GDM1 (cell line): ENCODE data around the gene ROMO1.

Experiments
- DNase-seq: peaks from one replicate; lab custom pipeline; 2025; lab: John Stamatoyannopoulos, UW

The ROMO1 gene

DNA sequence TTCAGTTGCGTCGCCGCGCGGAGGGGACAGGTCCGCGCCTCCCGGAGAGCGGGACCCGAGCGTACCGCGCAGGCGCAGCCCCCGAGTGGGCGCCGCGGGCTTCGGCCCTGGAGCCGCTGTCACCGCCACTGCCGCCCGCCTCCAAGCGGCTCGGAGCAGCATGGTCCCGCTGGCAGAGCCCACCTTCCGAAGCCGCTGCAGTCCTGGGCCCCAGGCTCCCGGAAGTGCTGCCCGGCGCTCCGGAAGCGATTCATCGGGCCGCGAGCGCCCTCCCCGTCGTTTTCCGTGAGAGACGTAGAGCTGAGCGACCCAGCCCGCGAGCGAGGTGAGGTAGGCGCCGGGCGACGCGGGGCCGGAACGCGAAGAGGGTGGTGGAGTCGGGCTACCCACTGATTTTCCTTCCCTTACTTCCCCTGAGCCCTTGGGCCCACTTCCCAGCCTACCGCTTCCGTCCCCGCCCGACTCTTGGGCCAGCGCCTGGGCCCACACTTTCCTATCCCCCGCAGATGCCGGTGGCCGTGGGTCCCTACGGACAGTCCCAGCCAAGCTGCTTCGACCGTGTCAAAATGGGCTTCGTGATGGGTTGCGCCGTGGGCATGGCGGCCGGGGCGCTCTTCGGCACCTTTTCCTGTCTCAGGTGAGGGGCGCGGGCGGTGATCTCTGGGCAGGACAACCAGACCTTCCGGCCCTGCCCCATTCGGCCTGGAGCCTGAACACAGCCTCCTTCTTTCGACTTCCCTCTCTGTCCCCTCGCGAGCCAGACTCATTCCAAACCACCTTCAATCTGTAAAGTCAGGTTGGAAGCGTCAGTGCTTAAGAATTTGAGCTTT, at the start of gene ROMO1, which contains the start of gene NFS1:
Gene ROMO1, plus strand, starts transcription at position 279 of the 830 bp plus-strand sequence. Its CDS starts 228 bp downstream, at position 507.
Gene NFS1, minus strand, starts transcription at position 226 of the 830 bp plus-strand sequence. Its CDS starts 64 bp downstream, at position 162.
- peak; percentile 79 for DNase-seq

DNA sequence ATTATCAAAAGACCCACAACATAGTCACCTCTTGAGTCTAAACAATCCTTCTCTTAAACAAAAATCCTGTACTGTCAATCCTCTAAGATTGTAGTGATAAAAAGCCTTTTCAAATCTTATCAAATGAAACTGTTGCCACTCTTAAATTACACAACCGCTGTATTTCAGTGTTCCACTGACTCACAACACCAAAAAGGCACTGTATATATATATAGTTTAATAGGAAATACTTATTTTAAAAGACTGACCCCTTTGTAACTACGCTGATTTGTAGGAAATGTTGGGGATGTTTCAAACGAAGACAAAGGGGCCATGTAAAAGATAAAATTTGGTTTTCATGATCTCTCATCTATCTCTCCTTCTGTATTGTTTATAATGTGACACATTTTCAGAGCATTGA, 48.6 kb upstream of the ROMO1 start:
- no peak for DNase-seq

- DNase-seq, result no peak
Measured at GRCh38 chr20:35651958-35652357, 47.2 kb upstream of the ROMO1 start.

GRCh38 chr20:35652641-35653429, 46.4 kb upstream of the ROMO1 start:
- no peak for DNase-seq

GRCh38 chr20:35653430-35653734, 45.8 kb upstream of the ROMO1 start:
- DNase-seq, result no peak

DNA sequence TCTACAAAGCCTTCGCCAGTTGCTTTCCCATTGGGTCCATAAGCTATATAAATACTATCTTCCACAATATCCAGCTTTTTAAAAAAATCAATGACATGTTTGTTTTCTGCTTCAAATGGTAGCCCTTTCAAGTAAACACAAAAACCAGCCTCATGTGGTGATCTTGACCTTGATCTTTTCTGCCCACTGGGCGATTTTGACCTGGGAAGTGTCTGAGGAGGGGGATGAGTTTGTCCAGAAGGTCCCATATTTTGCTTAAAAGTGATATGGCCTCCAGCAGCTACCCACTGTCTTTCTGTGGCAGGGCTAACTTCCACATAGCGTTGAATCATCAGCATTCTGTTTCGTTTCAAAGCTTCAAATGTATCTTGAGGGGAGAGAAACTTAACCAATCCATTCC, 45.3 kb upstream of the ROMO1 start:
- no peak for DNase-seq

- no peak for DNase-seq
Measured at GRCh38 chr20:35654415-35654814, 44.8 kb upstream of the ROMO1 start.

DNA sequence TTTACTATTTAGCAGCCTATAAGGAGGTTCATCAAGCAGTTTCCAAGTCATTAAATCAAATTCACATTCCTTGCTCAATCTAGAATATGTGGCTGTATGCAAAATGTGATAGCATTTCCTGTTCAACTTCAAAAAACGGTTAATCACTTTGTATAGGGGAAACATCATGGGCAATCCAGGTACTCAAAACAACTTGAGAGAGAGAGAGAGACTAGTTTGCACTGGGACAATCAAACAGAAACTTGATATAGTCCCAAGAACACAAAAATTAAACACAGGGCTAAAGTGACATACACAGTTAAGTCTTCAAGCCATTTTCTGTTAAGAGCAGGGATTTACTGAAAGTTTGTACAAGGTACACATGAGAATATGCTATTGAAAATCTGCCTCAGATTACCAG, 41.9 kb upstream of the ROMO1 start:
- DNase-seq, result no peak

DNA sequence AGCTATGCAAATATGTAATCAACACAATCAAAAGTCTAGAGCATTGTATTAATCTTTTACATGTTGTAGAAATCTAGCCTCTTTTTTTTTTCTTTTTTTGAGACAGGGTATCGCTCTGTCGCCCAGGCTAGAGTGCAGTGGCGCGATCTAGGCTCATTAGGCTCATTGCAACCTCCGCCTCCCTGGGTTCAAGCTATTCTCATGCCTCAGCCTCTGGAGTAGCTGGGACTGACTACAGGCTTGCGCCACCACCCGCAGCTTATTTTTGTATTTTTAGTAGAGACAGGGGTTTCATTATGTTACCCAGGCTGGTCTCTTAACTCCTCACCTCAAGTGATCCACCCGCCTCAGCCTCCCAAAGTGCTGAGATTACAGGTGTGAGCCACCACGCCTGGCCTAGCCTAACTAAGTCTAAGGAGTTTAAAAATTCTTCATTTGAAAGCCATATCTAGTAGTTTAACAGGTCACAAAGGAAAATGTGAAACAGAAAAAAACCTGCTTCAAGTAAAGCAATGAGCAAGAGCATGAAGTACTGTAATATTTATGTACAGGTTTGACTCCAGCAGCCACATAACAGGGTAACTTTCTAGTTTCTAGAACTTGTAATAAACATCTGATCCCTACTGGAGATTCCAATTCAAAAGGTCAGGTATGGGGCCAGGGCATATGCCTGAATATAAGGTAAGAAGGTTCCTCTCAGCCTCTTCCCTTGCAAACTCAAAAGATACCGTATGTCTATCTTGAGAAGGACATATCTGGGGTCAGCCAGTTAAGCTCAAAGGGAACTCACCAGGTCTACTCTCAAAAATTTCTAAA, 38.9 kb upstream of the ROMO1 start:
- no peak for DNase-seq

DNA sequence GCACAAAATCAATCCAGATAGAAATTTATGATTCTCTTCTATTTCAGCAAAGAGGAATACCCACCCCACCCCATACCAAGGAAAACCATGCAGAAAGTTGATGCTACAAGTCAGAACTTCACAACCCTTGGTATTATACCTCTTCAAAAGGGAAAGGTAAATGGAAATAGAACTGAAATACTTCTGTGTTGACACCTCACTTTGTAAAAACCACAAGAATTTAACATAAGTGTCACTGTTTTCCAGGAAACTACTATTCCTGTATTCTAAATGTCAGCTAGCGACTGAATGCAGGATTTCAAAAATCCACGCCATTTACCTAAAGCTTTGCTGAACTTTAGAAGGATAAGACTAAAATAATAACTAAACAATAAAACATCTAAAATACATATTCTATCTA, 38.2 kb upstream of the ROMO1 start:
- no peak for DNase-seq

GRCh38 chr20:35661908-35662307, 37.3 kb upstream of the ROMO1 start:
- no peak for DNase-seq

GRCh38 chr20:35662551-35662950, 36.7 kb upstream of the ROMO1 start:
- no peak for DNase-seq

- peak; percentile 21 for DNase-seq
Measured at GRCh38 chr20:35663516-35664465, 35.4 kb upstream of the ROMO1 start.

GRCh38 chr20:35664466-35665206, 34.6 kb upstream of the ROMO1 start, which contains the start of the genes CPNE1 and RBM12:
TSS of gene CPNE1 (minus strand) at chr20:35664900. CDS start at chr20:35632923, 31,977 bp downstream.
TSS of gene RBM12 (minus strand) at chr20:35664900. CDS start at chr20:35655322, 9,578 bp downstream.
- DNase-seq, result peak; percentile 89

DNA sequence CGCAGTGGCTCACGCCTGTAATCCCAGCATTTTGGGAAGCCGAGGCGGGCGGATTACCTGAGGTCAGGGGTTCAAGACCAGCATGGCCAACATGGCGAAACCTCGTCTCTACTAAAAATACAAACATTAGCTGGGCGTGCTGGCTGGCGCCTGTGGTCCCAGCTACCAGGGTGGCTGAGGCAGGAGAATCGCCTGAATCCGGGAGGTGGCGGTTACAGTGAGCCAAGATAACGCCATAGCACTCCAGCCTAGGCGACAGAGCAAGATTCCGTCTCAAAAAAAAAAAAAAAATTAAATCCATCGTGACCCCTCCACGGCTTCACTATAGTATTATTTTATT, 33.3 kb upstream of the ROMO1 start:
- no peak for DNase-seq

DNA sequence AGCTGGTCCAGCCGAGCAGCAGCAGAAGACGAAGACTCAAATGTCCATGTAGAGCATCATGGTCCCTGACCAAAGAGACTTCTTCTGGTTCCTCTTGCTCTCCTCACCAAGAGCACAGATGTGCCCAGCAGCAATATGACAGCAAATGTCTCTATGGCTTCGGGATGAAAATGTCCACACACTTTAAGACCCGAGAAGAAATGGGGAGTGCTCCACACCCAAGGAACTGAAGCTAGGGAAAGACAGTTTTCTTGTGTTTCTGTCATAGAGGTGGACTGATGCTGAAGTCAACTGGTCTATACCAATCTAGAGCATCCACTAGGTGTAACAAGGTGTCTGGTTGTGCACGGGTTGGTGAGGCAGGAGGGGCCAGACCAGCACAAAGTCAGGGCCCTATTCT, 30.0 kb upstream of the ROMO1 start:
- DNase-seq, result no peak

GRCh38 chr20:35669681-35670080, 29.5 kb upstream of the ROMO1 start:
- no peak for DNase-seq

- no peak for DNase-seq
Measured at GRCh38 chr20:35673884-35674283, 25.3 kb upstream of the ROMO1 start.

- no peak for DNase-seq
Measured at GRCh38 chr20:35674921-35675320, 24.3 kb upstream of the ROMO1 start.

GRCh38 chr20:35680452-35681183, 18.6 kb upstream of the ROMO1 start:
- DNase-seq, result peak; percentile 54
